ENCODE measurements around the gene FOXA3.

DNA sequence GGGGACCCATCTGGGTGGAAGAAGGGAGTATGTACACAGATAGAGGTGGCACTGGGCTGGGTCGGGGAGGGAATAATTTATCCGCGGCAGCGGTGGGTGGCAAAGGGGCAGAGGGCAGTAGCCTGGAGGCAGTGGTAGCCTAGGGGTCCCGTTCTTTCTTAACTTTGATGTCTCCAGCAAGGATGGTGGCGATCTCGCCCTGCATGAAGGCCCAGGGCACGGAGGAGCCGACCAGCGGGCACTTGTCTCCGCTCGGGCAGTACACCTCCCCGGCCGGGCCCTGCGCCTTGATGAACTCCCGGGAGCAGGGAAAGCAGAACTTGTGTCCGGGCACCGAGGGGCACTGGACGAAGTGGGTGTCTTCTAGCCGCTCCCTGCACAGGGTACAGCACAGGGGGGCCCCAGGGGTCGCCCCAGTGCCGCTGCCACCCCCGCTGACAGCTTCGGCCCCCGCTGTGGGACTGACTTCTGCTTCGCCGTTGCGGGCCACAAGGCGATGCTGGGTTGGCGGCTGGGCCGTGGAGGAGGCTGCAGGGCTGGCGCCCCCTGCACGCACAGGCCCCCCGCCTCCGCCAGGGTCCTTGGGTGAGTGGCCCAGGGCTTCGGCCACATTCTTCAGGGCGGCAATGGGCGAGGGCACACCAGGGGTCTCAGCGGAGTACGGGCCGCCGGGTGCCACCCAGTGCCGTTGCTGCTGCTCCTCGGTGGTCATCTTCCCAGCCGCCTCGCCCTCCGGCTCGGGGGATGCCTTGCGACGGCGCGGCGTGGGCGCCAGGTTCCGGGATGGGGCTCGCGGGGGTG, 20.0 kb downstream of the FOXA3 start:
- TF ChIP-seq, protein P1, sequence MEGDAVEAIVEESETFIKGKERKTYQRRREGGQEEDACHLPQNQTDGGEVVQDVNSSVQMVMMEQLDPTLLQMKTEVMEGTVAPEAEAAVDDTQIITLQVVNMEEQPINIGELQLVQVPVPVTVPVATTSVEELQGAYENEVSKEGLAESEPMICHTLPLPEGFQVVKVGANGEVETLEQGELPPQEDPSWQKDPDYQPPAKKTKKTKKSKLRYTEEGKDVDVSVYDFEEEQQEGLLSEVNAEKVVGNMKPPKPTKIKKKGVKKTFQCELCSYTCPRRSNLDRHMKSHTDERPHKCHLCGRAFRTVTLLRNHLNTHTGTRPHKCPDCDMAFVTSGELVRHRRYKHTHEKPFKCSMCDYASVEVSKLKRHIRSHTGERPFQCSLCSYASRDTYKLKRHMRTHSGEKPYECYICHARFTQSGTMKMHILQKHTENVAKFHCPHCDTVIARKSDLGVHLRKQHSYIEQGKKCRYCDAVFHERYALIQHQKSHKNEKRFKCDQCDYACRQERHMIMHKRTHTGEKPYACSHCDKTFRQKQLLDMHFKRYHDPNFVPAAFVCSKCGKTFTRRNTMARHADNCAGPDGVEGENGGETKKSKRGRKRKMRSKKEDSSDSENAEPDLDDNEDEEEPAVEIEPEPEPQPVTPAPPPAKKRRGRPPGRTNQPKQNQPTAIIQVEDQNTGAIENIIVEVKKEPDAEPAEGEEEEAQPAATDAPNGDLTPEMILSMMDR (conservative IDR thresholded peaks at IDR 0.05; ENCODE audit: low read depth, low read length), result no peak
- no peak for TF ChIP-seq POLR2A (IDR thresholded peaks at IDR 0.05; ENCODE audit: low read depth, low read length)
- TF ChIP-seq SMC3 (IDR thresholded peaks at IDR 0.05; ENCODE audit: low read depth, low read length), result no peak
- TF ChIP-seq CHD1 (IDR thresholded peaks at IDR 0.05; ENCODE audit: low read depth, low read length), result no peak
- no peak for TF ChIP-seq NFE2L2 (IDR thresholded peaks at IDR 0.05; ENCODE audit: low read depth, low read length)

Measured in IMR-90 (cell line).